HCT116 (cell line): ENCODE measurements around the gene TARBP2. TPM values are rescaled to one million over a fixed set of nuclear protein-coding genes. Genes with fewer than 3 reads are reported as not detected.

Experiments used
- ATAC-seq: fragments of 200-7000 bp; cut with Tn5 transposase; 2 replicates; pipeline ENCODE4 v1.9.1; 2020; ENCODE audit warnings: mild to moderate bottlenecking, moderate library complexity
- BruUV-seq: library from RNA; stranded (reverse); fragments of 400-500 nt; replicated peaks from 2 replicates; lab custom pipeline; 2021; lab: Mats Ljungman, UMichigan
- CTCF ChIA-PET: fragments of 300-600 bp; sonication (Branson Sonifier 250); formaldehyde crosslinking; loops from one replicate; lab custom pipeline; 2021; ENCODE audit warnings: antibody characterized with exemption; lab: Charles Lee
- POLR2A ChIA-PET: fragments of 300-600, 350-600 bp; sonication (Branson Sonifier 250); formaldehyde crosslinking; loops from one replicate; lab custom pipeline; 2021; ENCODE audit warnings: antibody characterized with exemption; lab: Charles Lee
- RAD21 ChIA-PET, 2 experiments: fragments of 300-600 bp; sonication (Branson Sonifier 250); formaldehyde crosslinking; loops; one replicate each; lab custom pipeline; 2023; ENCODE audit warnings: low total read pairs in 2 of 2; ENCODE audit not compliant: uncharacterized antibody in 2 of 2, unreplicated experiment in 2 of 2, low non-redundant PET in 1 of 2; lab: Charles Lee
- DNase-seq: peaks from one replicate; pipeline ENCODE4 v3.0.0-alpha.2; 2010; ENCODE audit warnings: low read depth, low spot score
- H2AFZ ChIP-seq: fragments of 200-600 bp; shearing (Covaris generic), sonication (generic); 2 replicates; pipeline ENCODE4 v1.6.1; 2017; ENCODE audit warnings: low read depth, mixed run types, mixed read lengths, antibody characterized with exemption, low read length; ENCODE audit not compliant: poor library complexity, severe bottlenecking
- H3K27ac ChIP-seq: 2 replicates; pipeline ENCODE4 v1.5.1; 2012; ENCODE audit warnings: low read depth, low read length
- H3K27me3 ChIP-seq: fragments of 200-600 bp; sonication (generic); 2 replicates; pipeline ENCODE4 v1.6.1; 2016; ENCODE audit warnings: mixed run types, low read length, mixed read lengths; ENCODE audit not compliant: insufficient read depth
- H3K36me3 ChIP-seq, 2 experiments: fragments of 200-500 bp in 1 of 2; fragments of 200-600 bp in 1 of 2; sonication (Bioruptor generic) in 1 of 2; sonication (generic) in 1 of 2; 2 replicates each; pipeline versions ENCODE4 v1.5.1 to v1.6.1; 2014 to 2016; ENCODE audit warnings: low read length in 2 of 2, inconsistent platforms in 1 of 2, mixed read lengths in 1 of 2, mixed run types in 1 of 2; ENCODE audit not compliant: insufficient read depth in 2 of 2, control insufficient read depth in 1 of 2
- H3K4me1 ChIP-seq, 2 experiments: fragments of 200-600 bp in 1 of 2; sonication (generic) in 1 of 2; 2 replicates each; pipeline versions ENCODE4 v1.5.1 to v1.6.1; 2012 to 2017; ENCODE audit warnings: low read length in 2 of 2, inconsistent platforms in 1 of 2, mild to moderate bottlenecking in 1 of 2, mixed read lengths in 1 of 2, mixed run types in 1 of 2, moderate library complexity in 1 of 2; ENCODE audit not compliant: insufficient read depth in 2 of 2, control insufficient read depth in 1 of 2
- H3K4me2 ChIP-seq: fragments of 200-600 bp; sonication (generic); 2 replicates; pipeline ENCODE4 v1.6.1; 2017; ENCODE audit warnings: mixed run types, low read length, mixed read lengths
- H3K4me3 ChIP-seq, 2 experiments: fragments of 200-600 bp in 1 of 2; sonication (generic) in 1 of 2; replicated peaks in 1 of 2; 2 replicates each; pipeline ENCODE4 v1.5.1; 2011 to 2016; ENCODE audit warnings: low read length in 2 of 2, control low read depth in 1 of 2, low read depth in 1 of 2, mild to moderate bottlenecking in 1 of 2, mixed read lengths in 1 of 2, mixed run types in 1 of 2
- H3K79me2 ChIP-seq: fragments of 200-600 bp; sonication (generic); 2 replicates; pipeline ENCODE4 v1.6.1; 2017; ENCODE audit warnings: mild to moderate bottlenecking, mixed run types, low read length, moderate library complexity, mixed read lengths; ENCODE audit not compliant: insufficient read depth
- H3K9ac ChIP-seq: fragments of 200-600 bp; sonication (generic); 2 replicates; pipeline ENCODE4 v1.6.1; 2016; ENCODE audit warnings: low read length, mixed read lengths
- H3K9me2 ChIP-seq: fragments of 200-600 bp; sonication (generic), shearing (Covaris generic); 2 replicates; pipeline ENCODE4 v1.6.1; 2017; ENCODE audit warnings: mixed run types, mild to moderate bottlenecking, moderate library complexity; ENCODE audit not compliant: insufficient read depth
- H3K9me3 ChIP-seq, 2 experiments: fragments of 200-500 bp in 1 of 2; fragments of 200-600 bp in 1 of 2; sonication (Bioruptor generic) in 1 of 2; sonication (generic) in 1 of 2; 2 replicates each; pipeline ENCODE4 v1.6.1; 2014 to 2017; ENCODE audit warnings: low read length in 2 of 2, mixed read lengths in 2 of 2, inconsistent platforms in 1 of 2, low read depth in 1 of 2, mild to moderate bottlenecking in 1 of 2, mixed run types in 1 of 2, moderate library complexity in 1 of 2; ENCODE audit not compliant: control insufficient read depth in 1 of 2, insufficient read depth in 1 of 2
- H4K20me1 ChIP-seq: fragments of 200-600 bp; sonication (generic), shearing (Covaris generic); 2 replicates; pipeline ENCODE4 v1.6.1; 2017; ENCODE audit warnings: mixed run types, mild to moderate bottlenecking, moderate library complexity; ENCODE audit not compliant: insufficient read depth
- ATF3 ChIP-seq: IDR thresholded peaks from 2 replicates; pipeline ENCODE4 v1.6.1; 2012
- CBX3 ChIP-seq: IDR thresholded peaks from 2 replicates; pipeline ENCODE4 v1.6.1; 2012; ENCODE audit warnings: low read depth
- CEBPB ChIP-seq: IDR thresholded peaks from 2 replicates; pipeline ENCODE4 v1.6.1; 2012; ENCODE audit warnings: low read depth
- CTCF ChIP-seq, 3 experiments: fragments of 200-600 bp in 1 of 3; sonication (generic) in 1 of 3; IDR thresholded peaks in 2 of 3; conservative IDR thresholded peaks in 1 of 3; 2 replicates each; pipeline ENCODE4 v1.5.1; 2012 to 2017; ENCODE audit warnings: low read depth in 2 of 3, low read length in 2 of 3, antibody characterized with exemption in 1 of 3, borderline replicate concordance in 1 of 3, control low read depth in 1 of 3, mild to moderate bottlenecking in 1 of 3, mixed read lengths in 1 of 3, mixed run types in 1 of 3, moderate library complexity in 1 of 3; ENCODE audit not compliant: insufficient read depth in 1 of 3
- EGR1 ChIP-seq: IDR thresholded peaks from 2 replicates; pipeline ENCODE4 v1.6.1; 2012; ENCODE audit warnings: low read depth
- ELF1 ChIP-seq: IDR thresholded peaks from 2 replicates; pipeline ENCODE4 v1.6.1; 2012; ENCODE audit warnings: low read depth, borderline replicate concordance
- EZH2 ChIP-seq: fragments of 200-600 bp; sonication (generic); IDR thresholded peaks from 2 replicates; pipeline ENCODE4 v1.6.1; 2017; ENCODE audit warnings: antibody characterized with exemption, mixed run types
- FOSL1 ChIP-seq: IDR thresholded peaks from 2 replicates; pipeline ENCODE4 v1.6.1; 2012; ENCODE audit warnings: low read depth
- JUND ChIP-seq: IDR thresholded peaks from 2 replicates; pipeline ENCODE4 v1.6.1; 2012
- MAX ChIP-seq: IDR thresholded peaks from 2 replicates; pipeline ENCODE4 v1.6.1; 2012
- POLR2A ChIP-seq: IDR thresholded peaks from 2 replicates; pipeline ENCODE4 v1.7.0; 2011; ENCODE audit warnings: borderline replicate concordance; ENCODE audit not compliant: insufficient read depth, insufficient read length; ENCODE audit errors: extremely low read depth
- POLR2AphosphoS5 ChIP-seq: IDR thresholded peaks from 2 replicates; pipeline ENCODE4 v1.6.1; 2011; ENCODE audit warnings: mild to moderate bottlenecking, low read depth, low read length, moderate library complexity
- REST ChIP-seq: IDR thresholded peaks from 2 replicates; pipeline ENCODE4 v1.6.1; 2012; ENCODE audit warnings: low read depth
- SIN3A ChIP-seq: IDR thresholded peaks from 2 replicates; pipeline ENCODE4 v1.6.1; 2012; ENCODE audit warnings: low read depth
- SP1 ChIP-seq: IDR thresholded peaks from 2 replicates; pipeline ENCODE4 v1.6.1; 2012; ENCODE audit warnings: low read depth
- SRF ChIP-seq: IDR thresholded peaks from 2 replicates; pipeline ENCODE4 v1.6.1; 2012; ENCODE audit warnings: low read depth
- TCF7L2 ChIP-seq: IDR thresholded peaks from 2 replicates; pipeline ENCODE4 v1.7.0; 2011; ENCODE audit warnings: borderline replicate concordance, inconsistent platforms; ENCODE audit not compliant: insufficient read depth, insufficient read length; ENCODE audit errors: extremely low read depth
- ZBTB33 ChIP-seq: IDR thresholded peaks from 2 replicates; pipeline ENCODE4 v1.6.1; 2011; ENCODE audit warnings: mild to moderate bottlenecking, low read length, moderate library complexity; ENCODE audit not compliant: insufficient replicate concordance; ENCODE audit errors: extremely low read depth
- ZFX ChIP-seq: fragments of 450-650 bp; IDR thresholded peaks from 2 replicates; pipeline ENCODE4 v1.6.1; 2017
- ZNF274 ChIP-seq: fragments of 200-500 bp; sonication (Bioruptor generic); IDR thresholded peaks from 2 replicates; pipeline ENCODE4 v1.6.1; 2014; ENCODE audit warnings: mild to moderate bottlenecking, low read depth, low read length, inconsistent platforms
- intact Hi-C: fragments of 100-400 bp; cut with micrococcal nuclease; formaldehyde crosslinking; loops from 2 replicates; pipeline ENCODE4 v1.10.0; 2022
- total RNA-seq: library from RNA; stranded (reverse); gene quantifications from one replicate; pipeline ENCODE4 v1.2.1, GENCODE V29; 2021; ENCODE audit not compliant: unreplicated experiment

Gene TARBP2
- total RNA-seq, 1 experiment from 2014 or later: 40.1 TPM

- ChIA-PET POLR2A (no interaction called here), CTCF (no interaction called here), RAD21 (no interaction called here)
- H3K9me2 ChIP-seq: no peaks in the 10 kb centered on the region
- no peaks in the 10 kb centered on the region for H4K20me1 ChIP-seq
- H3K9ac ChIP-seq: no peak overlapping the region
- no peak overlapping the region for H3K27ac ChIP-seq
- H3K9me3 ChIP-seq: no peaks in the 10 kb centered on the region
- intact Hi-C loops: no loop called here
- no peak for TF ChIP-seq MAX
- no peak for TF ChIP-seq EGR1
- TF ChIP-seq POLR2A: no peak
- TF ChIP-seq CTCF (IDR thresholded peaks at IDR 0.05 in 2 of 3, conservative IDR thresholded peaks at IDR 0.05 in 1 of 3; ENCODE audit: borderline replicate concordance in 1 of 3, insufficient read depth in 1 of 3, low read depth in 2 of 3, low read length in 2 of 3): no peak
- no peak for TF ChIP-seq REST
- TF ChIP-seq ZNF274: no peak
- no peak for TF ChIP-seq CEBPB
- TF ChIP-seq EZH2: no peak
- TF ChIP-seq ELF1: no peak
- TF ChIP-seq CBX3: no peak
- TF ChIP-seq TCF7L2: no peak
- TF ChIP-seq POLR2AphosphoS5: no peak
- no peak for TF ChIP-seq ZFX
- TF ChIP-seq ATF3: no peak
- no peak for TF ChIP-seq ZBTB33
- TF ChIP-seq FOSL1: no peak
- no peak for TF ChIP-seq SRF
- no peak for TF ChIP-seq JUND
- TF ChIP-seq SIN3A: no peak
- TF ChIP-seq SP1: no peak
- H3K4me3 ChIP-seq: no peak overlapping the region
- ATAC-seq: no peak
- no peaks in the 10 kb centered on the region for H3K79me2 ChIP-seq
- H2AFZ ChIP-seq: no peak overlapping the region
- H3K36me3 ChIP-seq: peaks cover 21 to 29% of the 10 kb centered on the region in 2 experiments
- no peak for DNase-seq
- no peaks in the 10 kb centered on the region for H3K27me3 ChIP-seq
- no peak overlapping the region for H3K4me2 ChIP-seq
- no TSS peak for BruUV-seq
- H3K4me1 ChIP-seq: peaks cover 0 to 12% of the 10 kb centered on the region in 2 experiments; a peak in 2 of 4 replicates
Measured at GRCh38 chr12:53532021-53532420, 30.9 kb downstream of the TARBP2 start.
